Stimulated activated CD8-positive, alpha-beta memory T cell treated with anti-CD3 and anti-CD28 coated beads, Interleukin-15, amount 100 ng/mL, for 24 hours (primary cell): ENCODE results near the gene C1orf105.
"Not testable (repeated sequence)": the region's sequence is repeated elsewhere in the genome, so short reads cannot be mapped to it uniquely, and the experiment has no call there.

Experiments
- DNase-seq: peaks from one replicate; pipeline ENCODE4 v3.0.0-alpha.2; 2020; ENCODE audit warnings: low read depth

The C1orf105 gene

DNA sequence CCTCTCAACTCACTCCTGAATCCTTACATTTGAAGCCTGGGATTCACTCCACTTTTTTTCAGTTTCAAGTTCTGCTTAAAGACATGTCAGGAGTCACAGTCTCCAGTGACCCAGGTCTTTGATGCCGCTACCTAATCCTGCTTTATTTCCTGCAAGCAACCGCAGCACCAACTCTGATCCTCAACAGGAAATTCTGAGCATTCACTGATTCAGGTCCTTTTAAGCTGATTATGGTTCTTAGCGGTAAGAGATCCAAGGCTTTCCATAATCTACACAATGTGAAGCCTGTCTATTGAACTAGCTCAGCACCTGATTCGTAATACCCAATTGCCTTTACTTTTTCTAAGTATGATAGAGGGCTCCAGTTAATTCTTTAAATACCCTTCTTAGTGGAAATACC lies 67.1 kb downstream of the C1orf105 start:
- DNase-seq, result no peak

DNA sequence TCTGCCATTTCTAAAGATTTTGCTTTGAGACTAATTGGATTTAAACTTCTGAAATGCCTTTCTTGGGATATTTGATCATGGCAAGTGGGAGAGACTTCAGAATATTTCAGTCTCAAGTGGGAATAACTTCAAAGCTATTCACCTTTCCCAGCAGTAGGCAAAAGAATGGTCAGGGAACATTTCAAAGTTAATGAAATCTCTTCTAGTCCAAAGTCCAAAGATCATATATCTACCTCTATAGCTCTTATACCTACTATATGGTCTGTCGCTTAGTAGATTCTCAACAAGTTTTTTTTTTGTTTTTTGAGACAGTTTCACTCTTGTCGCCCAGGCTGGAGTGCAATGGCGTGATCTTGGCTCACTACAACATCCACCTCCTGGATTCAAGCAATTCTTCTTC lies 67.9 kb downstream of the C1orf105 start:
- no peak for DNase-seq

DNA sequence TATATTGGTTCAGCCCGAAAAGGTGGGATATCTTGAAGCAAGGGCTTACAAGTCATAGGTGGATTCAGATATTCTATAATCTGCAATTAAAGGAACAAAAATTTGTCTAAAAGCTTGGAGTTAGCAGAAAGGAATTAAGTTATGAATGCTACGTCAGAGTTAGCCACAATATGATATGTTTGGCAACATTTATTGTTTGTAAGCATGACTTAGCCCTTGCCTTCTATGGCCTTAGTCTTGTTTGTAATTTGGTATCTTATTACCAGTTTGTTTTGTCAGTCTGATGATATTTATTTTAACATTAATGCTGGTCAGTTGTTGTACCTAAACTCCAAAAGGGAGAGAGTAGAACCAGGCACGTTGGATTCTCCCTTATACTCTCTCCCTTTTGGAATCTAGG lies 69.4 kb downstream of the C1orf105 start:
- no peak for DNase-seq

DNA sequence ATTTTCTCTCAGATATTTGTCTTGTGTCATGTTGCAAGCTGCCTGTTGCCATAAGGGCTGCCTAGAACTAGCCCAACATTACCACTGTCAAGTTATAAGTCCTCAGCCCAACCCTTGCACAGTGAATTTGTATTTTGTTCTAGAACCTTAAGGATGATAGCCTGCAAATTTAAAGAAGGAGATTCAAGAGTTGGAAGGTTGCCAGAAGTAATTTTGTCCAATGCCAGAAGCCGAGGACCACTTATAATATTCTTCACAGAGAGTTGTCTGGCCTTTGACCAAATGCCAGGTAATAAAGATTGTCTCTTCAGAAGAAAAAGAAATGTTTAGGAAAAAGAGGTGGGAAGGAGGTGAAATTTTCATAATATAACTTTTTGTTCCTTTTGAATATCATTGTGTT lies 71.9 kb downstream of the C1orf105 start:
- no peak for DNase-seq

DNA sequence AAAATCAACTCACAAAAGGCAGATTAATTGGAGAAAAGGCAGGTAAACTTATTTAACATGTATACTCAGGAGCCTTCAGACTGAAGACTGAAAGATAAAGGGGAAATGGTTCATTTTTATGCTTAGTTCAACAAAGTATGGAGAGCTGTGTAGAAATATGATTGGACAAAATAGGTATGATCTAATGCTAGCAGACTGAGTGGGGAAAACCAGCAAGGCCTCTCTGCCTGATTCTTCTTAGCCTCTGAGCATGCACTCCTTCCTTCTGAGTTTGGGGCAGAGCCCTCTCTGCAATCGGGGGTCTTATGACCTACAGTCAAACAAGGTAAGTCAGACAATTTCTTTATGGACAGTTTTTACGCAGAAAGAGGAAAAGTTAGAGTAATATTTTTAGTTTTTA lies 73.7 kb downstream of the C1orf105 start:
- no peak for DNase-seq

DNA sequence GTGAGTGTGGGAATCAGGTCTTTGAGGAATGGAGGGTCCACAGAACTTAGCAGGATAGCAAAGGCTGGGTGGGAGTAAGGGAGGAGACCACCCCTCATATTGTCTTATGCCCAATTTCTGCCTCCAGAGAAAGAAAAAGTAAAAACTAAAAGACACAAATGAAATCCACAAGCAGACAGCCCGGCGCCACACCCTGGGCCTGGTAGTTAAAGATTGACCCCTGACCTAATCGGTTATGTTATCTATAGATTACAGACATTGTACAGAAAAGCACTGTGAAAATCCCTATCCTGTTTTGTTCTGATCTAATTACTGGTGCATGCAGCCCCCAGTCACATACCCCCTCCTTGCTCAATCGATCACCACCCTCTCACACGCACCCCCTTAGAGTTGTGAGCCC lies 75.6 kb downstream of the C1orf105 start:
- DNase-seq, result not testable (repeated sequence)

DNA sequence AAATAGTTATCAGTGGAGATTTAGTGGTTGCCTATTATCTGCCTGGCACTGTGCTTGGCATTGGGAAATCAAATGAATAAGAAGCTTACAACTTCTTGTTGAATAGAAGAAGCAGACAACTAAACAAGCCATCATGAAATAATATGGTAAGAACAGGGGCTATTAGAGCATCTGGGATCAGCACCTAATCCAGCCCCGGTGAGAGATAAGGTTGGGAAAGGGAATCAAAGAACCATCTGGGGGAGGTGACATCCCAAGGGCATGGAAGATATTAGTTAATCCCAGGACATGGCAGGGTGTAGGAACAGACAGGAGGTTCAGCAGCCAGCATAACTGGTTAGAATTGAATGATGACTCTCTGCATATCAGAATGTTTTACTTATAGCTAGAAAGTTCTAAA lies 76.2 kb downstream of the C1orf105 start:
- DNase-seq, result no peak

DNA sequence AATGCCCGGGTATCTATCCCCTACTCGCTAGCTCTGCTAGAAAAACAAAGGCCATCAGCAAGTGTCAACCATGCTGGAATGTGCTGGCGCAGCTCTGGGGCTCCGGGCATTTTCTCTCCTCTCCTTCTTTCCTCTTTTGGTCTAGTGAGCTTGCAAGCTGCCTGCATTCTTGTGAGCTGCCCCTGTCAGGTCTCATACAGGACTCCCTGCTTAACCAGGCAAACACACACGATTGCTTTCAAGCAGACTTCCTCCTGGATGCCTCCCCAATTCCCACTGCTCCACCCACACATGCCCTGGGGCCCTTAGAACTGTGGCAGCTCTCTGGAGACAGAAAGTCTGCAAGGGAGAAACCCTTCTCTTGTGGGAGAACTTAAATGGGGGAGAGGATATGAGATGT lies 76.7 kb downstream of the C1orf105 start:
- no peak for DNase-seq

DNA sequence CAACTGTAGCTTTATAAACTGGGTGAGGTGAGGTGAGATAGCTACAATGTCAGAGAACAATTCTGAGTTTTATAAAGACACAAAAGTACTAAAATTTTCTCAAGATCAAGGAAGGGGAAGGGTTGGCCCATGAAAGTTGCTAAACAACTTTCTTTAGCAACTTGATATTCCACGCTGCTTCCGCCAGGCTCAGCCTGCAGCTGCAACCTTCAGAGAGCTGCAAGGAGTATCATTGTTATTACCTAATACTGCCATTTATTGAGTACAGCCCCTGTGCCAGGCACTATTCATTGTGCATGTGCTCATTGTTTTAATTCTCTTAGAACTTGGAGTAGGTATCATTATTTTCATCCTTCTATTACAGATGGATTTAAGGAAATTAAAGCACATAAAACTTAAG lies 78.4 kb downstream of the C1orf105 start:
- DNase-seq, result no peak

DNA sequence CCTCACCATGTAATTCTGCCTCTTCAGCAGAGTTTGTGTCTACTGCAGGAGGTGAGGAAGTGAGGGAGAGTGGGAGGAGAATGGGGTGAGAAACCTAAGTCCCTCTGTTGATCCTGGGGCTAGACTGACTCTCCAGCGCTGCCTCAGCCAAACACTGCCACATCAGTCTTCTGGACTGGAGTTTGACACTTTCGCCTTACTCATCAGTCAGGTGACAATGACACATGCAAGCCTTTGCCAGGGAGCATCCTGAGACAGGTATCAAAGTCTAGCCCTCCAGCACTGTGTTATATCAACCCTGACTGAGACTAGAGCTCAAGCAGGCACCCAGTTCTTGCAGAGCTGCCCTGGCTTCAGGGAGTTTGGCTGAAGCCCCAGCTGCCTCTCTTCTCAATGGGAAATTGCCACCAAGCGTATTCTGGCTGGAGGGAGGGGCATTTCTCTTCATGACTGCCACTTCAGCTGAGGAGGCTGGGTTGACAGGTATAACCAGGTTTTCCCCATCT lies 79.2 kb downstream of the C1orf105 start:
- no peak for DNase-seq

DNA sequence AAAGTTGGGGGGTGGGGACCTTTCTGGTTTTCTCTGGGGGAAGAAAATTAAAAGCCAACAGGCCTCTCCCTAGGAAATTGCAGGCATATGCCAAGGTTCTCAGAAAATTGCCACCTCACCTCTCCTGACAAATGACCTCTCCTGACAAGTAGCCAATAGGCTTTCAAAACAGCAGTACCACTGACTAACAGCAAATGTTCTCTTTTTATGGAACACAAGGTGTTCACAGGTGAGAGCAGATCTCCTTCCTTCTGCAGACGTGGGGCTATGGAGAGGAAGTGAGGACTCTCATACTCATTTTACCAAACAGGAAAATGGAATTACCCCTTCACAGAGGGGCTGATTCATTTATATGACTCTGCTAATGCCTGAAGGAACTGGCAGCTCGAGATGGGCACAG lies 79.7 kb downstream of the C1orf105 start:
- no peak for DNase-seq

DNA sequence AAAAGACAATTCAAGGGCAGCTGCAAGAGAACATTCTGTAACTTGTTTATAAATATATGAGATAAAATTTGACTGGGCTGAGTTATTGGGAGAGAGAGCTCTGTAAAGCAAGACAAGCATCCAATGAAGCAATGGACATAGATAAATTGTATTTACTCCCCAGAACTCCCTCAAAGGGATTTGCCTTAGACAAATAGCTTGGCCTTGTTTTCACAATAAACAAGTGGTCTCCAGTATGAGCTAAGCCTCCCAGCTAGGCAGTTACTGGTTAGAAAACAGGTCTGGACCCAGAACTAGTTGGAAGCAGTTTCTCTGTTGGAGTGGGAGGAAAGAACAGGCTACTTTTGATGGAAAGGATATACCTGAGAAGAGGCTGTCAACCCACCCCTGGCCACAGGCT lies 87.3 kb downstream of the C1orf105 start:
- DNase-seq, result no peak

DNA sequence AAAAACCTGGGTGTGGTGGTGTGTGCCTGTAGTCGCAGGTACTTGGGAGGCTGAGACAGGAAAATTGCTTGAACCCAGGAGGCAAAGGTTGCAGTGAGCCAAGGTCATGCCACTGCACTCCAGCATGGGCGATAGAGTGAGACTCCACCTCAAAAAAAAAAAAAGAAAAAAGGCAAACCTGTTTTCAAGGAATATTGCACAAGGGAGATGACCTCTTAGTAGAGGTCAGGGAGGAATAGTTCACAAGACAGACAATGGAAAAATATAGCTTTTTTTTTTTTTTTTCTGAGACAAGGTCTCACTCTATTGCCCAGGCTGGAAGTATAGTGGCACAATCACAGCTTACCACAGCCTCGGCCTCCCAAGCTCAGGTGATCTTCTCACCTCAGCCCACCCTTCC lies 90.0 kb downstream of the C1orf105 start:
- DNase-seq, result no peak

DNA sequence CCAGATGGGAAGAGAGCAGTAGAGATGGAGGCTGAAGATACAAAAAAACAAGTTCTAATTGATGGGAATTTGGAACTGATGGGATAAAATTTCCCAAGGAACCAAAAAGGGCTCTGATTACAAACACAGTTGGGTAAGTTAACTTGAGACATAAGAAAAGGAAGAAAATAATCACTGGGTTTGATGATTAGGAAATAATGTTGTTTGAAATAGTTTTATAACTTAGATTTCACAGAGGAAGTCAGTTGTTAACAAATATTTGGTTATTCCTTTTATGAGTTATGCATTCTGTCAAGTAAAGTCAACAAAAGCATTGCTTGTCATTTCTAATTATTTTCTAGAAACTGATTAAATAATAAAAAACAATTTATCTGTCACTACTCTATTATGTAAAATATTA lies 92.1 kb downstream of the C1orf105 start:
- no peak for DNase-seq

DNA sequence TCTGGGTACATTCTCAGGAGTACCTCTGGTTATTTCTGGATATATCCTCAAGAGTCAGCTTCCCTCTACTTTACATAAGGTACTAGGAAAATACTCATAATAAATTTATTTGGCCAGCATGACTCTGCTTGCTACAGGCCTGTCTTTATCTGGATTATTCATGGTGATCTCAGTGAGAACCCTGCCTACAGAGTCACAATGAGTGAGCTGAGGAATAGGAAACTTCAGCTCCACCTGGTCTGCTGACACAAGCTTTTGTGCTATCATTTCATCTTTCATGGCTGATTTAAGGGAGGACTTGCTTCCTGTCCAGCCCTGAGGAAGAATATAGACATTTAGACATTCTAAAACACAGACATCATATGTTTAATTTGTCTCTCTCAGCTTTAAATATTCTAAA lies 93.0 kb downstream of the C1orf105 start:
- DNase-seq, result no peak

DNA sequence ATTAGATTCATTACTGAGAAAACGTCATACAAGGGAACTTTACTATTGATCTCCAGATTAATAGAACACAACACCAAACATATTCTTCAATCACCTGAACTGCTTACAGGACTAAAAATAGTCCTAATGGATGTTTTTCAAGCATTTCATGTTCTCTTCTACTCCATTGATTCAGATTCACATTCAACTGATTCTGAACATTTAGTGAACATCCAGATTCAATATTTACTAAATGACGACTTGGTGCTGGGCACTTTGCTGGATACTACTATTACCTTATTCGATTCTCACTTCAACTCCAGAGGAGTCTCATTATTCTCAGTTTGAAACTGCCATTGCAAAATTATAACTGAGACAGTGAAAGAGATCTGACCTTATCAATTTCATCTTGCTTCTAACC lies 93.6 kb downstream of the C1orf105 start:
- DNase-seq, result no peak

DNA sequence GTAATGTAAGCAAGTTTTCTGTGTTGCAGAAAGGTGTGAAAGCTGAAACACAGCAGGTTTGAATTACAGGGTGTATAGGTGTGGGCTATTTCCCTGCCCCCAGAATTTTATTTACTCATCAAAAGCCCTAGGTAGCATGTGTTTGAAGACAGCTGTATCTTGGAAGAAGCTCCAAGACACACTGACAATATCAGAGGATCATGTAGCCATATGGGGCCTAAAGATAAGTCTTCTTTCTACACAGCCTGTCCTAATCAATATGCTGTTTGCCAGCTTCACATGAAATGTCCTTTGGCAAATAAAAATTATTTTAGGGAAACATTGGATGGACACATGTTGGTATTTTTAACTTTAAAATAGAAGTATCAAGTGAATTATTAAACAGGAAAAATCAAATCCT lies 95.0 kb downstream of the C1orf105 start:
- no peak for DNase-seq

DNA sequence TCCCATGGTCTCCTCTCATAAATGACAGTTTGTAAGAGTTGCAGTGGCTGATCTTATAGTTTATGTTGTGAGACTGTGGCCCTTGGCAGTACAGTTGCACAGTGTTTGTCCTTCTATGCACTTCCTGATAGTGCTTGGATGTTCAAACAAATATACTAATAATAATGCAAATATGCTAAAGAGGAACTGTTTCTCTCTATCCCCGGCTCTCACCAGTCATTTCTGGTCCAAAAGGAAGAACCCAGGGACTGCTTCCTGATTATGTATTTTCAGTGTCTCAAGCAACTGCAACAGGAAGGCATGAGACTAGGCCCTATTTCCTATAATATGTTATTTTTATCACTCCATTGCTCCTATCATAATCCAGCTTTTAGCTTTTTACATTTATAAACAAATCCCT lies 95.4 kb downstream of the C1orf105 start:
- DNase-seq, result no peak

DNA sequence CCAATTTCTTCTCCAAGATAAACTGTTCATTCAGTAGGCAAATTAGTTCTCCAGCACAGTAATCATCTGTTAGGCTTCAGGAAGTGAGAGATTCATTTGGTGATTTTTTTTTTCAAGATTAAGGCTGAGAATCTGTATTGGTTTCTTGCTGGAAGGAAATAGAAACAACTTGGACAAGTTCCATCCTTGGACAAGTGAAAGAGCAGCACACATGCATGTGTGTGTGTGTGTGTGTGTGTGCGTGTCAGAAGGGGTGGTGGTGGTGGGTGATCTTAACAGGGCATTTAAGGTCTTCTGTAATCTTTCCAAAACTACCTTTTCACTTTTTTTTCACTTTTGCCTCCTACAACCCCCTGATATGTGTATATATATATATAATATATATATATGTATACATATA lies 96.6 kb downstream of the C1orf105 start:
- no peak for DNase-seq

DNA sequence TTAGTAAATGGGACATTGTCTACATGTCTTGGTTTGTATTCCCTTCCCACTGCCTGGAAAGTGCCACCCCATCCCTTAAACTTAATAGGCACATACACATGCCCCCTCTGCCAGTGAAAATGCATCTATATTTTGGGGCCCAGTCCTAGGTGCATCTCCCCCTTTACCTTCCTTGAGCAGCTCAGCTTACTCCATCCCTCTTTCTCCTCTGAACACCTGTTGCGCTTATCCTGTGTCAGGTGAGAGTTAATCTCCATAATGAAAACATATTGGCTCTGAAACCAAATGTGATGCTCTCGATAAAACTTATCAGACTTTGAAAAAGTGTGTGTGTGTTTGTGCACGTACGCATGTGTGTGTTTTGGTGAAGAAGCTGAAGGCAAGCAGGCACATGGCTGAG lies 97.1 kb downstream of the C1orf105 start:
- no peak for DNase-seq
